ENCODE measurements around the gene WWC1.

Gene WWC1

GRCh38 chr5:168364151-168364661, 72.8 kb downstream of the WWC1 start:
- DNase-seq (ENCODE audit: low read depth) = no peak

DNA sequence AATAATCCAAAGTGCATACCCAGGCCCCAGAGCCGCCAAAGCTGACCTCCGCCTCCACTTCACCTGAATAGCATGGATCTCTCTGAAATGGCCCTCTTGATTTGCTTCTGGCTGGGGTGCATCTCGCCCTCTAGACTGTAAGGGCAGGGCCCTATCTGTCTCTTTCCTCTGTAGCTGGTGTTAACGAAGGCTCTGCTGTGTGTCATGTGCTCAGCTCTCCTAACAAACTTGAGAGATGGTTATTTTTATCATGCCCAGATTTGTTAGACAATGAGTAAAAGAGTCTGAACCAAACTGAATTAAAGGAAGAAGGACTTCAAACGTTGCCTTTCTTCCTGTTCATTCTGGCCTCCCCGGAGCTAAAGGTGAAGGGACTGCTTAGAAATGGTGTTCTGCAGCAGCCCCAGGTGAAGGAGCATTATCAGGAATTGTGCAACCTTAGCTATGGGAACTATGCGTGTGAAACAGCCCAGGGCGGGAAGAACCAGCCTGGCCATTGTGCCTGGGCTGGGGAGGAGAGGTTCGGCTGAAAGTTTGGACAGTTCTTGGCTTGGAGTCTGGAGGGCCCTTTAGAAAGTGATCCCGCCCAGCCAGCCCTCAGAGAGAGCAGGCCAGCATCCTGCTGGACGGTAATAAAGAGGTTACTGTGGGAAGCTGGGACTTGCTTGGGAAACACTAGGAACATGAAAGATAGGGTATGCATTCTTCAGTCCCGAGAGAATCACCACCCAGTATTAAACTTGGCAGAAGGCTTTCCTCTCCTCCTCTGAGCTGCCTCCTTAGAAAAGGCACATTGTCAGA, 73.5 kb downstream of the WWC1 start:
- no peak for DNase-seq (ENCODE audit: low read depth)

GRCh38 chr5:168365581-168366081, 74.2 kb downstream of the WWC1 start:
- DNase-seq (ENCODE audit: low read depth) = no peak

GRCh38 chr5:168366116-168366515, 74.7 kb downstream of the WWC1 start:
- no peak for DNase-seq (ENCODE audit: low read depth)

DNA sequence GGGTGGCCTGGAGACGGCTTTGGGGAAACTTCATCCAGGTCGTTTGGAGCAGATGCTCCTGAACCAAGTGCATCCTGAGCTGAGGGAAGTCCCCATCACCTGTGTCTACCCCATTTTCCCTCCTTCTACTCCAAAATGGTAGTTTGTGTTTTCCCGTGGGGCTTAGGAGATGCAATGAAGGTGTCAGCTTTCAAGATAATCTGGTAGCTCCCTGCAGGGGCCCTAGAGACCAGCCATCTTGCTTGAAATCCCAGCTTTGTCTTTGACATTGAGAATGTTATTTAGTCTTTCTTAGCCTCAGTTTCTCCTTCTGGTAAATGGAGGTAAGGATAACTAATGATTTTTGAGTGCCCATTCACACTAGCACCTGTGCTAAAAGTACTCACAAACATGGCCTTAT, 77.4 kb downstream of the WWC1 start:
- no peak for DNase-seq (ENCODE audit: low read depth)

DNA sequence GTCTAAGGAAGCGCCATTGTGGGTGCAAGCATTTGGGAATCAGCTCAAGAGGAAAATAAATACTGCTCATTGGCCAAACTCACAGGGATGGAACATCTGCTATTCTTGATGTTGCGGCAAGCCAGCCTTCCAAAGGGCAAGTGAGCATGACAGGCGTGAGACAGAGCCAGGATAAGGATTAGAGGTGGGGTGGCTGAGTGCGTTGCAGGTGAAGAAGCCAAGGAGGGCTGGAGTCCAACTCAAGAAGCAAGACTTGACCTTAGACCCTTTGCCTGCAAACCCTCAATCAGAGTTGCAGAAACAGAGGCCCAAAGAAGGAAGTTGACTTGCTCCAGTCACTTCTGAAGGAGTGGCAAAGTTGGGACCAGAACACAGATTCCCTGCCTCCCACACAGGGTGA, 79.4 kb downstream of the WWC1 start:
- no peak for DNase-seq (ENCODE audit: low read depth)

GRCh38 chr5:168372356-168372946, 81.0 kb downstream of the WWC1 start:
- DNase-seq (ENCODE audit: low read depth) = no peak

- no peak for DNase-seq (ENCODE audit: low read depth)
These were observed 83.1 kb downstream of the WWC1 start for GRCh38 chr5:168374532-168374931.

DNA sequence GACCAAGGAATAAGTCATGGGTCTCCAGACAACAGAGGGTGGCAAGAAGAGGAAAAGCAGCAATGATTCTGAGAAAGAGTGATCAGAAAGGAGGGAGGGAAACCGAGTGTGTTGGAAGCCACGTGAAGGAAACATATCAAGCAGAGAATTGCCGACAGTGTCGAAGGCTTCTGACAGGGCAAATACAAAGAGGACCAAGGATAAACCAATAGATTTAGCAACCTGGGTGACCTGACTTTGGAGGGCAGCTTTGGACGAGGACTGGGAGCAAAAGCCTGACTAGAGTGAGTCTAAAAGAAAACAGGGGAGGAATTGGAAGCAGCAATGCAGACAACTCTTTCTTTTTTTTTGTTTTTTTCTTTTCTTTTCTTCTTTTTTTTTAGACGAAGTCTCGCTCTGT, 83.8 kb downstream of the WWC1 start:
- DNase-seq (ENCODE audit: low read depth) = no peak

- DNase-seq (ENCODE audit: low read depth) = no peak
These were observed 86.1 kb downstream of the WWC1 start for GRCh38 chr5:168377525-168377924.

- DNase-seq (ENCODE audit: low read depth) = no peak
These were observed 87.3 kb downstream of the WWC1 start for GRCh38 chr5:168378741-168379140.

- DNase-seq (ENCODE audit: low read depth) = no peak
These were observed 91.0 kb downstream of the WWC1 start for GRCh38 chr5:168382421-168382820.

GRCh38 chr5:168390491-168390890, 99.0 kb downstream of the WWC1 start:
- DNase-seq (ENCODE audit: low read depth) = no peak

- DNase-seq (ENCODE audit: low read depth) = no peak
These were observed 102.3 kb downstream of the WWC1 start for GRCh38 chr5:168393773-168394172.

DNA sequence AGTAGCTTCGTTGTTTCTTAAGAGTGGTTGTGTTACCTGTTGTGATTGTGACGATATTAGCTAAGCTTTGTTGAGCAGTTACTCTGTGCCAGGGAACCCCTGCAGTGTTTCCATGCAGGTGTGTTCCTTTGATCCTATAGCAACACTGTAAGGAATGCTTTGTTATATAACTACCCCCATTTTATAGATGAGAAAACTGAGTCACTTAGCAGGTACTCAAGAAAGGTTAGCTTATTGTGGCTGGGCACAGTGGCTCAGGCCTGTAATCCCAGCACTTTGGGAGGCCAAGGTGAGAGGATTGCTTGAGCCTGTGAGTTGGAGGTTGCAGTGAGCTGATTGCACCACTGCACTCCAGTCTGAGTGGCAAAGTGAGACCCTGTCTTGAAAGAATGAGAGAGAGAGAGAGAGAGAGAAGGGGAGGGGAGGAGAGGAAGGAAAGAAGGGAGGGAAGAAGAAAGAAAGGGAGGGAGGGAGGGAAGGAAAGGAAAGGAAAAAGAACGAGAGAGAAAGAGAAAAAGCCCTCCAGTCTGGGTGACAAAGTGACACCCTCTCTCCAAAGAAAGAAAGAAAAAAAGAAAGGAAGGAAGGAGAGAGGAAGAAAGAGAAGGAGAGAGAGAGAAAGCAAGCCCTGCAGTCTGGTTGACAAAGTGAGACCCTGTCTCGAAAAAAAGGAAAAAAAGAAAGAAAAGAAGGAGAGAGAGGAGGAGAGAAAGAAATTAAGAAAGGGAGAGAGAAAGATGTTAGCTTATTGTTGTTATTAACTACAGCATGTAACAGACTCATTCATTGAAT, 109.2 kb downstream of the WWC1 start:
- DNase-seq (ENCODE audit: low read depth) = no peak

DNA sequence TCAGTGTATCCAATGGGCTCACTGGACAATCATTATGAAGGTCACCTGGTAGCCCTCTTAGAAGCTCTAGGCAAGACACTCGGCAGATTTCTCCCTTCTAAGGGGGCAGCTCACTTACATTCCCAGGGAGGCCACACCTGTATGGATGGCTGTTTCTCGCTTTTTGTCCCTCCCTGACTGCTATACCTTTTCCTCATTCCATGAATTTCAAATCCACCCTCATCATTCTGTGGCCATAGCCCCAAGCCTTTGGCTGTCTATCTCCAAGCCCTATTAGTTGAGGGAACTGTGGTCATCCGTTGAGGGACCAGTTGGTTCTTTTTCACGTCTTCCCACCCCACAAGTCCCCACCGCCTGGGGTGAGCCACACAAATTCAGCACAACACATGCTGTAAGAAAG, 109.8 kb downstream of the WWC1 start:
- DNase-seq (ENCODE audit: low read depth) = no peak

DNA sequence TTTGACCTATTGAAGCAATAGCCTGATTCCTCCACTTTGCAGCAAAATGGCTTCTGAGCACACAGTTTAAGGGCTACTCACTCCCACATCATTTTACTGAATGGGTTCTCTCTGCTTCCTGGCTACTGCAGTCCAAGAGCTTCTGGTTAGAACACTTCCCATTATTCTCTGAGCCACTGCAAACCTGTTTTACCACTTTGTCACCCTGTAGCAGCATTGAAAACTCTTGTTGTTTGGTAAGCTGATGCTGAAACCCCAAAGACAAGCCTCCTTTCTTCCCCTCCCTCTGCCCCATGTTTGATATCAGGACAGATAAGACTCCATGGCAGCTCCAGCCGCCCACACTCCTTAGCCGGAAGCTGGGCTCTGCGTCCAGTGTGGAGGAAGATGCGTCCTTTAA, 110.4 kb downstream of the WWC1 start:
- no peak for DNase-seq (ENCODE audit: low read depth)

GRCh38 chr5:168404365-168404764, 112.9 kb downstream of the WWC1 start:
- no peak for DNase-seq (ENCODE audit: low read depth)

GRCh38 chr5:168407211-168407610, 115.8 kb downstream of the WWC1 start:
- DNase-seq (ENCODE audit: low read depth) = no peak

- no peak for DNase-seq (ENCODE audit: low read depth)
These were observed 117.3 kb downstream of the WWC1 start for GRCh38 chr5:168408561-168409305.

GRCh38 chr5:168409591-168410458, 118.4 kb downstream of the WWC1 start:
- DNase-seq (ENCODE audit: low read depth) = no peak

All from stimulated activated CD8-positive, alpha-beta memory T cell treated with anti-CD3 and anti-CD28 coated beads, Interleukin-15, amount 100 ng/mL, for 24 hours (primary cell).